Nephron progenitor cell (in vitro differentiated cells): ENCODE measurements around the gene NT5E.

ENCODE experiments used
- DNase-seq: peaks from one replicate; pipeline ENCODE4 v3.0.0; 2021
- H3K27ac Mint-ChIP-seq: 2 replicates; pipeline ENCODE4 v1.8.0; 2021; ENCODE audit warnings: mild to moderate bottlenecking, moderate library complexity, mixed read lengths
- H3K27me3 Mint-ChIP-seq: 2 replicates; pipeline ENCODE4 v1.8.0; 2021; ENCODE audit warnings: mild to moderate bottlenecking, low read depth, mixed read lengths; ENCODE audit not compliant: poor library complexity
- H3K36me3 Mint-ChIP-seq: 2 replicates; pipeline ENCODE4 v1.8.0; 2021; ENCODE audit warnings: low read depth, mixed read lengths
- H3K4me1 Mint-ChIP-seq: 2 replicates; pipeline ENCODE4 v1.8.0; 2021; ENCODE audit warnings: mixed read lengths
- H3K4me3 Mint-ChIP-seq: 2 replicates; pipeline ENCODE4 v1.8.0; 2021; ENCODE audit warnings: mild to moderate bottlenecking, moderate library complexity, mixed read lengths
- H3K9me3 Mint-ChIP-seq: 2 replicates; pipeline ENCODE4 v1.8.0; 2021; ENCODE audit warnings: mild to moderate bottlenecking, moderate library complexity, mixed read lengths
- TF ChIP-seq, protein P1 (sequence below): fragments of 200-600 bp; sonication (generic); IDR thresholded peaks from 2 replicates; pipeline ENCODE4 v1.5.0; 2021; ENCODE audit warnings: antibody characterized with exemption

Gene NT5E

DNA sequence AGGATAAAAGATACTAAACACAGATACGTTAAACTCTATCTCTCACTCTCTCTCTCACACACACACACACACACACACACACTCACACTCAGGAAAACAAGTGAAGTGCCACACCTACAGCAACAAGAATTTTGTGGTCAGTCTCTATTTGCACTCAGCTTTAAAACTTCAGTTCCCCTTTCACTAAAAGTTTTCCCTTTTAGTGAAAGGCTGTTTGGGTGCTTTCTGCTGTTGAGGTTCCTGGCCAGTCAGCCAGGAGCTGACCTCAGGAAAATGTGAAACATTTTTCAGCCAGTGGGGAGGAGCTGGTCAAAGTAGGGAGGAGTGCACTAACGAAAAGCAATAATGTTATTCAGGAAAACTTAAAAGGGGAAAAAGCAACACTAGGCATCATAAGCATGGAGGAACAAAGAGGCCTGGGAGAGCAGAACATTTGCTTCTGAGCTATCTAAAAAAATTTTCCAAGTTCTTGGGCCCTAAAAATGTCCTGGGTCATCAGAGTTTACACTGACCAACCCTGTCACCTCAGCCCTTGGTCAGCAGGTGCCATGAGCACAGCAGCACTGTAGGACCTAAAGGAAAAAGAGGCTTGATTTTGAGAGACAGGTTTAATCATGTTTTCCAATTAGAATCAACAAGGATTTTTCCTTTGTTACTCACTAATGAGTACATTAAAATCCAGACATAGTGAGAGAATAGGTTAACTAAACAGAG lies 30.7 kb upstream of the NT5E start:
- DNase-seq: no peak
- no peak overlapping the region for H3K4me3 Mint-ChIP-seq
- H3K36me3 Mint-ChIP-seq: no peaks in the 10 kb centered on the region

DNA sequence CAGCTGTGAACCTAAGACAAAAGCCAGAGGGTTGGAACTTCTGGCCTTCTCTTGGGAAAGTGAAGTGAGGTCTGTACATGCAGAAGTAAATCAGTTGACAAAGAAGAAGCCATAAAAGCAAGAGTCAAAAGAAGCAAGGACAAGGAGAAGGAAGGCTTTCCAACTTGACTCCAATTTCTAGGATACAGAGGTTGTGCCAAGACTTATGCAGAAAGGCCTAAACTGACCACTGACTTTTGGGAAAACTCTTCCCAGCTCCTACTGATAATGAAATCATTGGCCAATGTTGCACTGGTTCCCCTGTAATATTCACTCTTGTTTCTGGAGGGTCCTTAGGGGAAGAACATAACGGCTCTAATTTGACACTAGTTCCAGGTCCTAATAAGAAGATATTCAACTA lies 29.3 kb upstream of the NT5E start:
- Mint-ChIP-seq H3K9me3 (peaks cover 9% of the 10 kb centered on the region), H3K27ac (no peak overlapping the region), H3K4me1 (no peaks in the 10 kb centered on the region), H3K27me3 (no peaks in the 10 kb centered on the region), H3K4me3 (no peak overlapping the region), H3K36me3 (no peaks in the 10 kb centered on the region)
- TF ChIP-seq, protein P1, sequence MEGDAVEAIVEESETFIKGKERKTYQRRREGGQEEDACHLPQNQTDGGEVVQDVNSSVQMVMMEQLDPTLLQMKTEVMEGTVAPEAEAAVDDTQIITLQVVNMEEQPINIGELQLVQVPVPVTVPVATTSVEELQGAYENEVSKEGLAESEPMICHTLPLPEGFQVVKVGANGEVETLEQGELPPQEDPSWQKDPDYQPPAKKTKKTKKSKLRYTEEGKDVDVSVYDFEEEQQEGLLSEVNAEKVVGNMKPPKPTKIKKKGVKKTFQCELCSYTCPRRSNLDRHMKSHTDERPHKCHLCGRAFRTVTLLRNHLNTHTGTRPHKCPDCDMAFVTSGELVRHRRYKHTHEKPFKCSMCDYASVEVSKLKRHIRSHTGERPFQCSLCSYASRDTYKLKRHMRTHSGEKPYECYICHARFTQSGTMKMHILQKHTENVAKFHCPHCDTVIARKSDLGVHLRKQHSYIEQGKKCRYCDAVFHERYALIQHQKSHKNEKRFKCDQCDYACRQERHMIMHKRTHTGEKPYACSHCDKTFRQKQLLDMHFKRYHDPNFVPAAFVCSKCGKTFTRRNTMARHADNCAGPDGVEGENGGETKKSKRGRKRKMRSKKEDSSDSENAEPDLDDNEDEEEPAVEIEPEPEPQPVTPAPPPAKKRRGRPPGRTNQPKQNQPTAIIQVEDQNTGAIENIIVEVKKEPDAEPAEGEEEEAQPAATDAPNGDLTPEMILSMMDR: no peak
- no peak for DNase-seq

More for the DNA sequence above, 30.7 kb upstream of the NT5E start:
- Mint-ChIP-seq H3K4me1 (no peaks in the 10 kb centered on the region), H3K9me3 (no peaks in the 10 kb centered on the region), H3K27me3 (peaks cover 3% of the 10 kb centered on the region), H3K27ac (no peak overlapping the region)
- TF ChIP-seq, protein P1: no peak

DNA sequence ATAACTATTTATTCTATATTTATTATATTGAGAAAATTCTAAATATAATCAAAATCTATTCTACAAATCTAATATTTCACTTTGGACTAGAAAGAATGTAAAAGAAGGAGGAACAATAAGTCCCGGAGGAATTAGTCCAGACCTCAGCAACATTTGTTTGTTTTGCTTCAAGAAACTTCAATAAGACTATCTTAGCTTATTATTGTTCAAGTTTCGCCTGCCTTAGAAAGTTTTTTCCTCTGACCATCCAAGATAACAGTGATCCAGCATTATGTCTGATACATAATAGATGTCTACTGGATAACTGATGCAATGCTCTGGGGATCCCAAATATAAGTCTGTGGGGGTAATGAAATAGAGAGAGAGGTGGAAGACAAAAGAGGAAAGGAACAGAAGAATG lies 28.7 kb upstream of the NT5E start:
- no peak for DNase-seq
- H3K4me1 Mint-ChIP-seq: no peaks in the 10 kb centered on the region
- TF ChIP-seq, protein P1: no peak

DNA sequence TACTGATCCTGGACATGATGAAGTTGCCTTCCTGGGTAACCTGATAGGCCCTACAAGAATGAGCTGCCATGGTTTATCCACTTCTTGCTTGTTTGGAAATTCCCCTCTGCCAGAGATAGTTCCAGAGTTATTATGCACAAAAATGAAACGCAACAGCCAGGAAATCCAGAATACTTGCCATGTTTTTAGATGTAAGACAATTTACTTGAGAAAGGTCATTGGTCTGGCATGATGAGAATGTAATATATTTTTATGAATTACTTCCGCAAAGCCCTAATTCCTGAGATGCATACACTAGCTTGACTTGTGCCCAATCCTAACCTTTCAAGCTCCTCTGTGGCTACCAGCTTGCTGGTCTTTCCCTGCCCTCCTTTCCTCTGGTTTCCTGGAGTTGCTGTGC lies 27.9 kb upstream of the NT5E start:
- Mint-ChIP-seq H3K4me3 (no peak overlapping the region), H3K27me3 (no peaks in the 10 kb centered on the region), H3K4me1 (no peaks in the 10 kb centered on the region), H3K9me3 (peaks cover 18% of the 10 kb centered on the region), H3K36me3 (no peaks in the 10 kb centered on the region), H3K27ac (no peak overlapping the region)
- DNase-seq: no peak
- TF ChIP-seq, protein P1: no peak

More for the DNA sequence above, 28.7 kb upstream of the NT5E start:
- Mint-ChIP-seq H3K36me3 (no peaks in the 10 kb centered on the region), H3K4me3 (no peak overlapping the region), H3K27ac (no peak overlapping the region), H3K9me3 (peaks cover 13% of the 10 kb centered on the region), H3K27me3 (no peaks in the 10 kb centered on the region)

DNA sequence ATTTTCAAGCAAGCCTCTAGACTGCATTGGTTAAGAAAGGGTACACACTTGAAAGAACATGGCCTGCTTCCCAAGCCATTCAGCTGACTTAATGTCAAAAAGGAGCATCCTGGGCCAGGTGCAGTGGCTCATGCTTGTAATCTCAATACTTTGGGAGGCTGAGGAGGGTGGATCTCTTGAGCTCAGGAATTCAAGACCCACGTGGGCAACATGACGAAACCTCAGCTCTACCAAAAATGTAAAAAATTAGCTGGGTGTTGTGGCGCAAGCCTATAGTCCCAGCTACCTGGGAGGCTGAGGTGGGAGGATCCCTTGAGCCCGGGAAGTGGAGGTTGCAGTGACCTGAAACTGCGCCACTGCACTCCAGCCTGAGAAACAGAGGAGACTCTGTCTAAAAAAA lies 26.9 kb upstream of the NT5E start:
- Mint-ChIP-seq H3K27me3 (no peaks in the 10 kb centered on the region), H3K4me3 (no peak overlapping the region), H3K4me1 (no peaks in the 10 kb centered on the region), H3K9me3 (peaks cover 18% of the 10 kb centered on the region), H3K36me3 (no peaks in the 10 kb centered on the region), H3K27ac (no peak overlapping the region)
- DNase-seq: no peak
- TF ChIP-seq, protein P1: no peak

DNA sequence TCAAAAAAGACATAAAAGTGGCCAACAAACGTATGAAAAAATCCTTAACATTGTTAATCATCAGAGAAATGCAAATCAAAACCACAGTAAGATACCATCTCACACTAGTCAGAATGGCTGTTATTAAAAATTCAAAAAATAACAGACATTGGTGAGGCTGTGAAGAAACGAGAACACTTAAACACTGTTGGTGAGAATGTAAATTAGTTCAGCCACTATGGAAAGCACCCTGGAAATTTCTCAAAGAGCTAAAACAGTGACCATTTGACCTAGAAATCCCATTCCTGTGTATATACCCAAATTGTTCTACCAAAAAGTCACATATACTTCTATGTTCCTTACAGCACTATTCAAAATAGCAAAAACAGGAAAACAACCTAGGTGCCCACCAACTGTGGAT lies 24.9 kb upstream of the NT5E start:
- TF ChIP-seq, protein P1: no peak
- Mint-ChIP-seq H3K27me3 (no peaks in the 10 kb centered on the region), H3K4me3 (no peak overlapping the region), H3K4me1 (no peaks in the 10 kb centered on the region), H3K36me3 (no peaks in the 10 kb centered on the region), H3K27ac (no peak overlapping the region), H3K9me3 (peaks cover 18% of the 10 kb centered on the region)
- no peak for DNase-seq
